GM23248 (cell line): Measurements from ENCODE around the gene WWOX. TPM values are rescaled to one million over a fixed set of nuclear protein-coding genes. Genes with fewer than 3 reads are reported as not detected.

Source experiments
- DNase-seq: peaks from one replicate; pipeline ENCODE4 v3.0.0-alpha.2; 2015
- H2AFZ ChIP-seq: fragments of 200-600 bp; sonication (generic); 2 replicates; pipeline ENCODE4 v1.6.1; 2016; ENCODE audit warnings: antibody characterized with exemption
- H3F3A ChIP-seq: fragments of 200-600 bp; sonication (generic); 2 replicates; pipeline ENCODE4 v1.6.1; 2016; ENCODE audit warnings: mild to moderate bottlenecking, antibody characterized with exemption, mixed run types; ENCODE audit not compliant: insufficient read depth
- H3K27ac ChIP-seq: fragments of 200-600 bp; sonication (generic); 2 replicates; pipeline ENCODE4 v1.5.1; 2016; ENCODE audit warnings: mild to moderate bottlenecking
- H3K27me3 ChIP-seq: fragments of 200-600 bp; sonication (generic); replicated peaks from 2 replicates; pipeline ENCODE4 v1.6.1; 2016; ENCODE audit warnings: mild to moderate bottlenecking; ENCODE audit not compliant: insufficient read depth
- H3K36me3 ChIP-seq: fragments of 200-600 bp; sonication (generic); 2 replicates; pipeline ENCODE4 v1.6.1; 2016; ENCODE audit warnings: low read depth, mild to moderate bottlenecking
- H3K4me1 ChIP-seq: fragments of 200-600 bp; sonication (generic); 2 replicates; pipeline ENCODE4 v1.6.1; 2016; ENCODE audit warnings: mild to moderate bottlenecking; ENCODE audit not compliant: insufficient read depth
- H3K4me2 ChIP-seq: fragments of 200-600 bp; sonication (generic); one replicate; pipeline ENCODE4 v1.6.1; 2016; ENCODE audit warnings: mild to moderate bottlenecking; ENCODE audit not compliant: unreplicated experiment
- H3K4me3 ChIP-seq: fragments of 200-600 bp; sonication (generic); 2 replicates; pipeline ENCODE4 v1.5.1; 2016; ENCODE audit warnings: mild to moderate bottlenecking
- H3K79me2 ChIP-seq: fragments of 200-600 bp; sonication (generic); 2 replicates; pipeline ENCODE4 v1.6.1; 2016; ENCODE audit warnings: mild to moderate bottlenecking; ENCODE audit not compliant: insufficient read depth
- H3K9ac ChIP-seq: fragments of 200-600 bp; sonication (generic); 2 replicates; pipeline ENCODE4 v1.6.1; 2016; ENCODE audit warnings: mild to moderate bottlenecking
- H3K9me2 ChIP-seq: fragments of 200-600 bp; sonication (generic); 2 replicates; pipeline ENCODE4 v1.6.1; 2016; ENCODE audit warnings: mixed run types, mild to moderate bottlenecking, moderate library complexity; ENCODE audit not compliant: insufficient read depth
- H3K9me3 ChIP-seq: fragments of 200-600 bp; sonication (generic); one replicate; pipeline ENCODE4 v1.6.1; 2017; ENCODE audit warnings: low read depth
- H4K20me1 ChIP-seq: fragments of 200-600 bp; sonication (generic); 2 replicates; pipeline ENCODE4 v1.6.0; 2016; ENCODE audit not compliant: insufficient read depth
- EZH2 ChIP-seq: fragments of 200-600 bp; sonication (generic); IDR thresholded peaks from 2 replicates; pipeline ENCODE4 v1.6.1; 2018; ENCODE audit warnings: antibody characterized with exemption, mild to moderate bottlenecking; ENCODE audit not compliant: insufficient read depth, poor library complexity, severe bottlenecking
- EZH2phosphoT487 ChIP-seq: fragments of 200-600 bp; sonication (generic); IDR thresholded peaks from 2 replicates; pipeline ENCODE4 v1.6.1; 2018; ENCODE audit warnings: antibody characterized with exemption, moderate library complexity, mild to moderate bottlenecking, low read depth; ENCODE audit not compliant: insufficient read depth
- WGBS, 2 experiments: methylation state at CpG; one replicate each; pipeline ENCODE4 v1.1.6; 2015 to 2017; ENCODE audit warnings: low lambda C conversion rate in 2 of 2, low coverage in 1 of 2; ENCODE audit errors: missing lambda C conversion rate in 2 of 2; 5-methylcytosine and 5-hydroxymethylcytosine counted together
- in situ Hi-C: fragments of 300-500 bp; cut with MboI; formaldehyde crosslinking; loops from 2 replicates; pipeline ENCODE4 v1.15.0; 2020
- polyA plus RNA-seq: library from polyadenylated mRNA; unstranded; fragments of >200 nt; fragmentation: Nextera tagmentation; extraction: Ambion mirVana; gene quantifications from 2 replicates; pipeline ENCODE4 v1.2.1, GENCODE V29; 2016
- total RNA-seq: library from RNA; depleted of rRNA; stranded (reverse); fragments of >200 nt; shearing (Covaris generic); gene quantifications from 2 replicates; pipeline ENCODE4 v1.2.3, GENCODE V29; 2014

Gene WWOX
- total and polyA plus RNA-seq, 2 experiments from 2014 or later, result 4.5 to 6.6 TPM

- Histone ChIP-seq H3K4me3 (no peak overlapping the region), H3K27ac (no peak overlapping the region), H3K36me3 (no peaks in the 10 kb centered on the region), H2AFZ (no peak overlapping the region), H3K79me2 (no peaks in the 10 kb centered on the region), H3K9ac (no peak overlapping the region), H3K4me2 (no peak overlapping the region), H3K9me2 (no peaks in the 10 kb centered on the region), H3F3A (no peaks in the 10 kb centered on the region), H3K4me1 (no peaks in the 10 kb centered on the region), H3K27me3 (no peaks in the 10 kb centered on the region), H3K9me3 (no peaks in the 10 kb centered on the region), H4K20me1 (no peaks in the 10 kb centered on the region)
- 4 to 6% methylated on average over 1 of the region's 1 CpG for WGBS, 2 experiments
- no peak for DNase-seq
- in situ Hi-C loops, result no loop called here
- no peak for TF ChIP-seq EZH2
- TF ChIP-seq EZH2phosphoT487, result no peak
Measured at GRCh38 chr16:78795433-78795832, 696.0 kb downstream of the WWOX start.

- H3K9me2 ChIP-seq, result no peaks in the 10 kb centered on the region
- H3K27ac ChIP-seq, result no peak overlapping the region
- no peaks in the 10 kb centered on the region for H3K79me2 ChIP-seq
- no peaks in the 10 kb centered on the region for H4K20me1 ChIP-seq
- in situ Hi-C loops, result no loop called here
- H3K27me3 ChIP-seq, result no peaks in the 10 kb centered on the region
- H3F3A ChIP-seq, result no peaks in the 10 kb centered on the region
- H3K36me3 ChIP-seq, result no peaks in the 10 kb centered on the region
- TF ChIP-seq EZH2phosphoT487, result no peak
- no peak for TF ChIP-seq EZH2
- H3K9ac ChIP-seq, result no peak overlapping the region
- H3K9me3 ChIP-seq, result no peaks in the 10 kb centered on the region
- DNase-seq, result peak; percentile 4
- WGBS, 2 experiments, result 16 to 17% methylated on average over 3 of the region's 3 CpGs
- no peak overlapping the region for H3K4me3 ChIP-seq
- H3K4me1 ChIP-seq, result no peaks in the 10 kb centered on the region
- no peak overlapping the region for H3K4me2 ChIP-seq
- no peak overlapping the region for H2AFZ ChIP-seq
Measured at GRCh38 chr16:78796221-78796866, 696.9 kb downstream of the WWOX start.

GRCh38 chr16:78799429-78799828 lies 700.0 kb downstream of the WWOX start:
- in situ Hi-C loops, result no loop called here

GRCh38 chr16:78800523-78800922 lies 701.1 kb downstream of the WWOX start:
- H3K79me2 ChIP-seq, result no peaks in the 10 kb centered on the region
- H2AFZ ChIP-seq, result no peak overlapping the region
- H4K20me1 ChIP-seq, result no peaks in the 10 kb centered on the region
- no peaks in the 10 kb centered on the region for H3F3A ChIP-seq
- TF ChIP-seq EZH2phosphoT487, result no peak
- in situ Hi-C loops, result no loop called here
- H3K4me1 ChIP-seq, result no peaks in the 10 kb centered on the region
- H3K36me3 ChIP-seq, result no peaks in the 10 kb centered on the region
- no peak overlapping the region for H3K4me3 ChIP-seq
- H3K9ac ChIP-seq, result no peak overlapping the region
- no peaks in the 10 kb centered on the region for H3K27me3 ChIP-seq
- no peak overlapping the region for H3K27ac ChIP-seq
- H3K4me2 ChIP-seq, result no peak overlapping the region
- 33 to 41% methylated on average over 3 of the region's 3 CpGs for WGBS, 2 experiments
- no peaks in the 10 kb centered on the region for H3K9me2 ChIP-seq
- H3K9me3 ChIP-seq, result no peaks in the 10 kb centered on the region
- DNase-seq, result no peak

More at GRCh38 chr16:78799429-78799828, 700.0 kb downstream of the WWOX start:
- H3F3A ChIP-seq, result no peaks in the 10 kb centered on the region
- H3K27ac ChIP-seq, result no peak overlapping the region
- no peak overlapping the region for H3K9ac ChIP-seq
- TF ChIP-seq EZH2phosphoT487 (no peak), EZH2 (no peak)
- H3K4me3 ChIP-seq, result no peak overlapping the region
- 41 to 55% methylated on average over 5 of the region's 5 CpGs for WGBS, 2 experiments
- H2AFZ ChIP-seq, result no peak overlapping the region
- no peaks in the 10 kb centered on the region for H3K36me3 ChIP-seq
- H3K4me2 ChIP-seq, result no peak overlapping the region
- H3K9me2 ChIP-seq, result no peaks in the 10 kb centered on the region
- no peaks in the 10 kb centered on the region for H3K27me3 ChIP-seq
- H3K4me1 ChIP-seq, result no peaks in the 10 kb centered on the region
- H4K20me1 ChIP-seq, result no peaks in the 10 kb centered on the region
- H3K79me2 ChIP-seq, result no peaks in the 10 kb centered on the region
- DNase-seq, result no peak
- H3K9me3 ChIP-seq, result no peaks in the 10 kb centered on the region
